Sigmoid colon (tissue), 7 donors: ENCODE results near the gene RNF126. TPM values are rescaled to one million over a fixed set of nuclear protein-coding genes. Genes with fewer than 3 reads are reported as not detected.
A peak's percentile ranks its signal among the peaks of the same experiment; 100 is the strongest.
"Not testable (repeated sequence)": the region's sequence is repeated elsewhere in the genome, so short reads cannot be mapped to it uniquely, and the experiment has no call there.

Experiments used
- DNase-seq: peaks from one replicate; pipeline ENCODE4 v3.0.0-alpha.2; 2019
- H3K27ac ChIP-seq, 4 donors: fragments of 200-600 bp; sonication (generic); one replicate each; pipeline ENCODE4 v1.5.1; 2016 to 2019; ENCODE audit warnings: mild to moderate bottlenecking in 1 of 4
- H3K27me3 ChIP-seq, 3 donors: fragments of 200-600 bp; sonication (generic); one replicate each; pipeline ENCODE4 v1.5.1; 2019; ENCODE audit warnings: mild to moderate bottlenecking in 1 of 3
- H3K36me3 ChIP-seq, 4 donors: fragments of 200-600 bp; sonication (generic); one replicate each; pipeline ENCODE4 v1.5.1; 2016 to 2019
- H3K4me1 ChIP-seq, 4 donors: fragments of 200-600 bp; sonication (generic); one replicate each; pipeline ENCODE4 v1.5.1; 2017 to 2019
- H3K4me3 ChIP-seq, 4 donors: fragments of 200-600 bp; sonication (generic); one replicate each; pipeline ENCODE4 v1.5.1; 2017 to 2019; ENCODE audit warnings: mild to moderate bottlenecking in 2 of 4, moderate library complexity in 1 of 4
- H3K9me3 ChIP-seq, 4 donors: fragments of 200-600 bp in 3 of 4; sonication (generic) in 3 of 4; one replicate each; pipeline versions ENCODE4 v1.5.1 to v1.6.1; 2013 to 2019
- EP300 ChIP-seq, 4 donors: sonication (generic); formaldehyde crosslinking; IDR thresholded peaks; one replicate each; pipeline ENCODE4 v1.6.1; 2017; ENCODE audit warnings: antibody characterized with exemption in 4 of 4
- POLR2A ChIP-seq, 2 donors: fragments of 450-650 bp; IDR thresholded peaks; one replicate each; pipeline ENCODE4 v1.6.1; 2016; ENCODE audit warnings: antibody characterized with exemption in 2 of 2, mild to moderate bottlenecking in 2 of 2, moderate library complexity in 2 of 2
- POLR2AphosphoS5 ChIP-seq, 4 donors: sonication (generic); formaldehyde crosslinking; IDR thresholded peaks; one replicate each; pipeline ENCODE4 v1.6.1; 2017; ENCODE audit warnings: antibody characterized with exemption in 4 of 4
- WGBS, 2 donors: extraction: QIAGEN DNeasy Blood & Tissue Kit; methylation state at CpG; one replicate each; pipeline ENCODE4 v1.1.7; 2013; 5-methylcytosine and 5-hydroxymethylcytosine counted together
- intact Hi-C: fragments of 100-400 bp; cut with DNase I; formaldehyde crosslinking; loops from one replicate; pipeline ENCODE4 v1.15.1; 2023
- polyA plus RNA-seq, 3 donors: library from polyadenylated mRNA; stranded (reverse); fragments of 200-250 nt; gene quantifications; one replicate each; pipeline ENCODE4 v1.2.3, GENCODE V29; 2013
- total RNA-seq, 4 donors: library from RNA; depleted of rRNA; stranded (reverse); fragments of >200 nt; gene quantifications; one replicate each; pipeline ENCODE4 v1.1.0, GENCODE V29; 2016
- TF ChIP-seq, protein P1 (sequence below), 4 experiments: fragments of 450-650 bp in 3 of 4; fragments of 200-600 bp in 1 of 4; IDR thresholded peaks; one replicate each; pipeline ENCODE4 v1.5.1; 2016 to 2019; ENCODE audit warnings: antibody characterized with exemption in 4 of 4, mild to moderate bottlenecking in 3 of 4, moderate library complexity in 2 of 4
- donor health status: healthy with polysubstance abuse.
- donor health status: Bipolar disorder and iron deficiency.
- donor health status: healthy.

The RNF126 gene
- total and polyA plus RNA-seq, 7 donors = 33.5 to 58.8 (median 55.3) TPM

DNA sequence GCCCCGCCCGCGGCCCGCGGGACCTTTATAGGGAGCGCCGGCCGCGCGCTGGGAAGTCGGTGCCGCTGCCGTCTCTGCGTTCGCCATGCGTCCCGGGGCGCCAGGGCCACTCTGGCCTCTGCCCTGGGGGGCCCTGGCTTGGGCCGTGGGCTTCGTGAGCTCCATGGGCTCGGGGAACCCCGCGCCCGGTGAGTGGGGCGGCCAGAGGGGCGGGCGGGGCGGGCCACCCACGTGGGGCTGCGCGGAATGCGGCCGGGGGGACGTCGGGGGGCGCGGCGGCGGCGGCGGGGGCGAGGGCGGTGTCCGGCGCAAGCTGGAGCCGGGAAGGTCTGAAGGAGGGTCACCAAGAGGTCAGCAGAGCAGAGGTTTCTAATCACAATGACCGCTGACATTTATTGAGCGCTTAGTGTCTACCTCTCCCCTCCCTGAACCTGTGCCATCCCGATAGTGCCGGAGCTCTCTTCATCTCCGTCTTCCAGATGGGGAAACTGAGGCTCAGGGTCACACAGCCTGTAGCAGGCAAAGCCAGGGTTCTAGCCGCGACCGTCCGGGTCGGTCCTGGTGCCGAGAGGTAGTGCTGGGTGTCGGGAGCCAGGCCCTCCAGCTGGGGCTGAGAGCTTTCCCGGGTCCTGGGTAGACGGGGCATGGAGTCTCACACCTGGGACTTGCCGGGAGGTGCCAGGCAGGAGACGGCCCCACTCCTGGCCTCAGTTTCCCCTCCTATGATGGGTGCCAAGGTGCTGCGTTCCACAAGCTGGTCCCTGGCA is 13.5 kb upstream of the RNF126 start, which contains the start of gene FSTL3:
FSTL3 (plus strand) TSS at position 54 of the 767 bp plus-strand sequence; CDS start at position 86, 32 bp downstream.
- Histone ChIP-seq H3K36me3 (peaks cover 0 to 2% (median 0%) of the 10 kb centered on the region in 4 donors), H3K9me3 (no peaks in the 10 kb centered on the region), H3K27ac (peak within 1 kb of the TSS; percentile 87 to 100 (median 98)), H3K4me3 (peak within 1 kb of the TSS; percentile 42 to 80 (median 59)), H3K4me1 (peaks cover 0 to 50% (median 44%) of the 10 kb centered on the region in 4 donors), H3K27me3 (no peaks in the 10 kb centered on the region)
- DNase-seq = no peak
- no peak for TF ChIP-seq EP300 (IDR thresholded peaks at IDR 0.05)
- TF ChIP-seq, protein P1, sequence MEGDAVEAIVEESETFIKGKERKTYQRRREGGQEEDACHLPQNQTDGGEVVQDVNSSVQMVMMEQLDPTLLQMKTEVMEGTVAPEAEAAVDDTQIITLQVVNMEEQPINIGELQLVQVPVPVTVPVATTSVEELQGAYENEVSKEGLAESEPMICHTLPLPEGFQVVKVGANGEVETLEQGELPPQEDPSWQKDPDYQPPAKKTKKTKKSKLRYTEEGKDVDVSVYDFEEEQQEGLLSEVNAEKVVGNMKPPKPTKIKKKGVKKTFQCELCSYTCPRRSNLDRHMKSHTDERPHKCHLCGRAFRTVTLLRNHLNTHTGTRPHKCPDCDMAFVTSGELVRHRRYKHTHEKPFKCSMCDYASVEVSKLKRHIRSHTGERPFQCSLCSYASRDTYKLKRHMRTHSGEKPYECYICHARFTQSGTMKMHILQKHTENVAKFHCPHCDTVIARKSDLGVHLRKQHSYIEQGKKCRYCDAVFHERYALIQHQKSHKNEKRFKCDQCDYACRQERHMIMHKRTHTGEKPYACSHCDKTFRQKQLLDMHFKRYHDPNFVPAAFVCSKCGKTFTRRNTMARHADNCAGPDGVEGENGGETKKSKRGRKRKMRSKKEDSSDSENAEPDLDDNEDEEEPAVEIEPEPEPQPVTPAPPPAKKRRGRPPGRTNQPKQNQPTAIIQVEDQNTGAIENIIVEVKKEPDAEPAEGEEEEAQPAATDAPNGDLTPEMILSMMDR (IDR thresholded peaks at IDR 0.05) = no peak
- peak in 1 of 2 donors; percentile 15 for TF ChIP-seq POLR2A (IDR thresholded peaks at IDR 0.05)
- peak; percentile 82 to 90 (median 88) for TF ChIP-seq POLR2AphosphoS5 (IDR thresholded peaks at IDR 0.05)
- intact Hi-C loops = loop anchor here (5.0 kb wide), 1 partner anchor 426 kb away; the partner anchor contains the start of gene GPX4
- 3 to 10% methylated on average over 63 of the region's 63 CpGs for WGBS, 2 donors

DNA sequence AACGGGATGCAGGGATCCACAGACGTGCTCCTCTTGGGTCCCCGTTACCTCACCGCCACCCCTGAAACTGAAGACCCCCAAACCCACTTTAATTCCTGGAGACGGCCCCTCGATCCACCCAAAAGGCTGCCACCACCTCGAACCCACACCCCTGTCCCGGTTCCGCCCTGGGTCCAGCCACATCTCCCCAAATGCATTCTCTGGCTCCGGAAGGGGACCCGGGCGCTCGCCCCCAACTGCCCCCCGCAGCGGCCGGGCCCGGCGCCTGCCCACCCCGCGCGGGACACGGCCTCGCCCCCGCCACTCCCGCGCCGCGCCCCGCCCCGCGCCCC is 13.0 kb upstream of the RNF126 start:
- peak overlapping the region; percentile 87 to 100 (median 98) for H3K27ac ChIP-seq
- no peaks in the 10 kb centered on the region for H3K27me3 ChIP-seq
- no peak for TF ChIP-seq POLR2A (IDR thresholded peaks at IDR 0.05)
- no peak for TF ChIP-seq POLR2AphosphoS5 (IDR thresholded peaks at IDR 0.05)
- TF ChIP-seq, protein P1 (IDR thresholded peaks at IDR 0.05) = no peak
- no peak for TF ChIP-seq EP300 (IDR thresholded peaks at IDR 0.05)
- no peak for DNase-seq
- WGBS, 2 donors = 2 to 10% methylated on average over 31 of the region's 31 CpGs
- no peaks in the 10 kb centered on the region for H3K36me3 ChIP-seq
- intact Hi-C loops = loop anchor here (5.0 kb wide), 1 partner anchor 426 kb away; the partner anchor contains the start of gene GPX4
- no peaks in the 10 kb centered on the region for H3K9me3 ChIP-seq
- peaks cover 0 to 45% (median 42%) of the 10 kb centered on the region in 4 donors for H3K4me1 ChIP-seq
- peak overlapping the region; percentile 12 to 80 (median 59) for H3K4me3 ChIP-seq

DNA sequence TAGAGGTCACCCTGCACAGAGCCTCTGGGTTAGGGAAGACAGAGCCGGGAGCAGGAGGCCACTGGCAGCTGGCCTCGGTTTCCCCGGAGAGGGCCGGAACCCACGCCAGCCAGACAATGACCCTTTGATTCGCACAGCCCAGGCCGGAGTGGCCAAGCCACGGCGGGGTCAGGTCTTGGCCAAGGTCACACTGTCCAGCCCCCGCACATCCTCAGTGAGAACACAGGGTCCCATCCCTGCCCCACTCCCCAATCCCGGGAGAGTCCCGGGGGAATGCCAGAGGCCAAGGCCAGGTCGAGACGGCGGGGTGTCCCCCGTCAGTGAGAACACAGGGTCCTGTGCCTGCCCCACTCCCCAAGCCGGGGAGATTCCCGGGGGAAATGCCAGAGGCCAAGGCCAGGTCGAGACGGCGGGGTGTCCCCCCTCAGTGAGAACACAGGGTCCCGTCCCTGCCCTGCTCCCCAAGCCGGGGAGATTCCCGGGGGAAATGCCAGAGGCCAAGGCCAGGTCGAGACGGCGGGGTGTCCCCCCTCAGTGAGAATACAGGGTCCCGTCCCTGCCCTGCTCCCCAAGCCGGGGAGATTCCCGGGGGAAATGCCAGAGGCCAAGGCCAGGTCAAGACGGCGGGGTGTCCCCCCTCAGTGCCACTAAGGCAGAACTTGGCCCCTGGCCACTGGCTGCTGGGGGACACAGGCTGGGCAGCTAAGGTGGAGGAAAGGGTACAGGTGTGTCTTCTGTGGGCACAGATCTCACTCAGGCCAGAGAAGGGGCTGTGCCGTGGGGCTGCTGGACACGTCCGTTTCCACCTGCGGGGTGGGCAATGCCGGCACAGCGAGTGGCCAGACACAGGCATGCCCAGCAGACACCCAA is 11.5 kb upstream of the RNF126 start:
- H3K27ac ChIP-seq = peak overlapping the region; percentile 87 to 100 (median 98)
- 51 to 71% methylated on average over 38 of the region's 38 CpGs for WGBS, 2 donors
- H3K36me3 ChIP-seq = no peaks in the 10 kb centered on the region
- intact Hi-C loops = loop anchor here (5.0 kb wide), 1 partner anchor 428 kb away; the partner anchor contains the start of gene GPX4
- H3K27me3 ChIP-seq = no peaks in the 10 kb centered on the region
- H3K9me3 ChIP-seq = no peaks in the 10 kb centered on the region
- no peak for DNase-seq
- no peak overlapping the region for H3K4me3 ChIP-seq
- TF ChIP-seq POLR2AphosphoS5 (IDR thresholded peaks at IDR 0.05) (peak in 1 of 4 donors; percentile 6), POLR2A (IDR thresholded peaks at IDR 0.05) (no peak), EP300 (IDR thresholded peaks at IDR 0.05) (no peak)
- TF ChIP-seq, protein P1 (IDR thresholded peaks at IDR 0.05) = no peak
- H3K4me1 ChIP-seq = peaks cover 0 to 39% (median 38%) of the 10 kb centered on the region in 4 donors

DNA sequence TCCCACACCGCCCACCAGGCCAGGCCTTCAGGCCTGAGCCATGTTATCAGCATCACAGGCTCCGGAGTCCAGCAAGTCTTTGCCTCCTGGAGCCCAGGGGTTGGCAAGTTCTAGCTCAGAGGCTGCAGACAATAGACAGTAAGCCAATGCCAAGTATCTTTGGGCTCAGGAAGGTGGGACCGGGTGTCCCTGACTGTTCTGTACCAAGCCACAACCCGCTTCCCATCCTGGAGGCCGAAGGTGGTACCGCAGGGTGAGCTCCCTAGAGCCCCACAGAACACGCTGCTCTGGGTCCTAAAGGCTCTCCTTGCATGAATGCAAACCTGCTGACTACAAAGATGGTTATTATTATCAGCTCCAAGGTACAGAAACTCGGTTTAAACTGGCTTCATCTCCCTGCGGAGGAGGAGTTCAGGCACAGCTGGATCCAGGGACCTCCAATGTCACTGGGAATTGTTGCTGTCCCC is 7.6 kb upstream of the RNF126 start:
- H3K27ac ChIP-seq = no peak overlapping the region
- no peaks in the 10 kb centered on the region for H3K27me3 ChIP-seq
- intact Hi-C loops = no loop called here
- H3K9me3 ChIP-seq = no peaks in the 10 kb centered on the region
- DNase-seq = no peak
- H3K4me1 ChIP-seq = peaks cover 0 to 7% (median 4%) of the 10 kb centered on the region in 4 donors
- no peak overlapping the region for H3K4me3 ChIP-seq
- 77 to 83% methylated on average over 9 of the region's 9 CpGs for WGBS, 2 donors
- TF ChIP-seq POLR2AphosphoS5 (IDR thresholded peaks at IDR 0.05) (no peak), POLR2A (IDR thresholded peaks at IDR 0.05) (no peak), EP300 (IDR thresholded peaks at IDR 0.05) (no peak)
- TF ChIP-seq, protein P1 (IDR thresholded peaks at IDR 0.05) = no peak
- H3K36me3 ChIP-seq = no peaks in the 10 kb centered on the region

DNA sequence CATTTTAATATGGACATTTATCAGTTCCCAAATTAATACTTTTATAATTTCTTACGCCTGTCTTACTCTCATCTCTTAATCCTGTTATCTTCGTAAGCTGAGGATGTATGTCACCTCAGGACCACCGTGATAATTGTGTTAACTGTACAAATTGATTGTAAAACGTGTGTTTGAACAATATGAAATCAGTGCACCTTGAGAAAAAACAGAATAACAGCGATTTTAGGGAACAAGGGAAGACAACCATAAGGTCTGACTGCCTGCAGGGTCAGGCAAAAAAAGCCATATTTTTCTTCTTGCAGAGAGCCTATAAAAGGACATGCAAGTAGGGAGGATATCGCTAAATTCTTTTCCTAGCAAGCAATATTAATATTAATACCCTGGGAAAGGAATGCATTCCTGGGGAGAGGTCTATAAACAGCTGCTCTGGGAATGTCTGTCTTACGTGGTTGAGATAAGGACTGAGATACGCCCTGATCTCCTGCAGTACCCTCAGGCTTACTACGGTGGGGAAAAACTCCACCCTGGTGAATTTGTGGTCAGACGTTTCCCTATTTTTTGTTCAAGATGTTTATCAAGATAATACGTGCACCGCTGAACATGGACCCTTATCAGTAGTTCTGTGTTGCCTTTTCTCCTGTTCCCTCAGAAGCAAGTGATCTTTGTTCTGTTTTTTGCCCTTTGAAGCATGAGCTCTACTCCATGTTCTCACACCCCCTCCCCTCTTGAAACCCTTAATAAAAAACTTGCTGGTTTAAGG is 5.8 kb upstream of the RNF126 start:
- H3K27me3 ChIP-seq, DNase-seq, H3K27ac ChIP-seq, intact Hi-C loops, H3K9me3 ChIP-seq, H3K36me3 ChIP-seq, H3K4me3 ChIP-seq: not testable (repeated sequence)
- H3K4me1 ChIP-seq = peaks cover 0 to 18% (median 14%) of the 10 kb centered on the region in 4 donors
- 45 to 52% methylated on average over 12 of the region's 12 CpGs for WGBS, 2 donors

DNA sequence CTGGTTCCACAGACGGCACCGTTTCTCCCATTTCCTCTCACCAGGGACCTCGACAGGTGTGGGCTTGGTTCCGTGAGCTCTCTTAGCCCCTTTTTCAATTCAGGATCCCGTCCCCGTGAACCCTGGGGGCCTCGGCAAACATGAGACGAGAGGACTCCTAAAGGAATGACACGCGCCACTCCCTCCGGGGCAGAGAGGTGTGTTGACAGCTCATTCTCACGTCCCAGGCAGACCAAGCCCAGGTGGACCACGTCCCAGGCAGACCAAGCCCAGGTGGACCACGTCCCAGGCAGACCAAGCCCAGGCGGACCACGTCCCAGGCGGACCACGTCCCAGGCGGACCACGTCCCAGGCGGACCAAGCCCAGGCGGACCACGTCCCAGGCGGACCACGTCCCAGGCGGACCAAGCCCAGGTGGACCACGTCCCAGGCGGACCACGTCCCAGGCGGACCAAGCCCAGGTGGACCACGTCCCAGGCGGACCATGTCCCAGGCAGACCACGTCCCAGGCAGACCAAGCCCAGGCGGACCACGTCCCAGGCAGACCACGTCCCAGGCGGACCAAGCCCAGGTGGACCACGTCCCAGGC is 4.1 kb upstream of the RNF126 start:
- WGBS, 2 donors = 86 to 91% methylated on average over 38 of the region's 38 CpGs
- H3K4me3 ChIP-seq, DNase-seq, H3K36me3 ChIP-seq, H3K9me3 ChIP-seq, H3K27me3 ChIP-seq, intact Hi-C loops, H3K27ac ChIP-seq: not testable (repeated sequence)
- peaks cover 0 to 25% (median 21%) of the 10 kb centered on the region in 4 donors for H3K4me1 ChIP-seq
